ENCODE measurements around the gene MS4A2. TPM values are rescaled to one million over a fixed set of nuclear protein-coding genes. Genes with fewer than 3 reads are reported as not detected.
"Not testable (repeated sequence)": the region's sequence is repeated elsewhere in the genome, so short reads cannot be mapped to it uniquely, and the experiment has no call there.

Gene MS4A2
- total RNA-seq, 1 donor from 2014 or later, result not detected

GRCh38 chr11:60100516-60100915, 12.1 kb downstream of the MS4A2 start:
- intact Hi-C loops (cut with micrococcal nuclease), result no loop called here

GRCh38 chr11:60101368-60101767, 12.9 kb downstream of the MS4A2 start:
- intact Hi-C loops (cut with micrococcal nuclease), result not testable (repeated sequence)

- intact Hi-C loops (cut with micrococcal nuclease), result not testable (repeated sequence)
Measured at GRCh38 chr11:60104471-60105115, 16.1 kb downstream of the MS4A2 start.

- intact Hi-C loops (cut with micrococcal nuclease), result not testable (repeated sequence)
Measured at GRCh38 chr11:60108631-60109030, 20.2 kb downstream of the MS4A2 start.

- intact Hi-C loops (cut with micrococcal nuclease), result no loop called here
Measured at GRCh38 chr11:60111793-60112192, 23.3 kb downstream of the MS4A2 start.

- intact Hi-C loops (cut with micrococcal nuclease), result no loop called here
Measured at GRCh38 chr11:60116996-60117790, 28.7 kb downstream of the MS4A2 start.

- intact Hi-C loops (cut with micrococcal nuclease), result no loop called here
Measured at GRCh38 chr11:60118338-60118737, 29.9 kb downstream of the MS4A2 start.

GRCh38 chr11:60119710-60120109, 31.2 kb downstream of the MS4A2 start:
- intact Hi-C loops (cut with micrococcal nuclease), result no loop called here

GRCh38 chr11:60121264-60121663, 32.8 kb downstream of the MS4A2 start:
- intact Hi-C loops (cut with micrococcal nuclease), result no loop called here

GRCh38 chr11:60122414-60123036, 34.1 kb downstream of the MS4A2 start:
- intact Hi-C loops (cut with micrococcal nuclease), result no loop called here

- intact Hi-C loops (cut with micrococcal nuclease), result no loop called here
Measured at GRCh38 chr11:60124802-60125432, 36.5 kb downstream of the MS4A2 start.

- intact Hi-C loops (cut with micrococcal nuclease), result no loop called here
Measured at GRCh38 chr11:60125956-60126585, 37.6 kb downstream of the MS4A2 start.

GRCh38 chr11:60127311-60127811, 38.9 kb downstream of the MS4A2 start:
- intact Hi-C loops (cut with micrococcal nuclease), result no loop called here

- intact Hi-C loops (cut with micrococcal nuclease), result no loop called here
Measured at GRCh38 chr11:60128376-60128775, 39.9 kb downstream of the MS4A2 start.

- intact Hi-C loops (cut with micrococcal nuclease), result not testable (repeated sequence)
Measured at GRCh38 chr11:60128866-60129265, 40.4 kb downstream of the MS4A2 start.

- intact Hi-C loops (cut with micrococcal nuclease), result loop anchor here (1.0 kb wide), 1 partner anchor 307 kb away; no protein-coding TSS in a partner anchor
Measured at GRCh38 chr11:60129853-60130252, 41.4 kb downstream of the MS4A2 start.

- intact Hi-C loops (cut with micrococcal nuclease), result loop anchor here (1.0 kb wide), 1 partner anchor 307 kb away; no protein-coding TSS in a partner anchor
Measured at GRCh38 chr11:60130496-60130895, 42.0 kb downstream of the MS4A2 start.

- intact Hi-C loops (cut with micrococcal nuclease), result no loop called here
Measured at GRCh38 chr11:60131912-60132311, 43.4 kb downstream of the MS4A2 start.

GRCh38 chr11:60133917-60134316, 45.5 kb downstream of the MS4A2 start:
- intact Hi-C loops (cut with micrococcal nuclease), result no loop called here

- intact Hi-C loops (cut with micrococcal nuclease), result no loop called here
Measured at GRCh38 chr11:60143768-60144167, 55.3 kb downstream of the MS4A2 start.

GRCh38 chr11:60145677-60146076, 57.2 kb downstream of the MS4A2 start:
- intact Hi-C loops (cut with micrococcal nuclease), result no loop called here

Data from T-helper 1 cell treated with Interleukin-12 subunit alpha and Interleukin-12 subunit beta and Interleukin-4 antibody, amounts not matched to agents 30 ng/mL and 1 ng/mL, for 36 hours (primary cell).